A673 (cell line): ENCODE data around the gene STXBP4.

Source experiments
- EZH2 ChIP-seq: fragments of 200-600 bp; sonication (generic); IDR thresholded peaks from 2 replicates; pipeline ENCODE4 v1.6.1; 2017; ENCODE audit warnings: borderline replicate concordance, low read depth, mild to moderate bottlenecking, mixed read lengths, antibody characterized with exemption, low read length; ENCODE audit not compliant: poor library complexity, severe bottlenecking
- TF ChIP-seq, protein P1 (sequence below): fragments of 300-800, 200-600 bp; sonication (generic); conservative IDR thresholded peaks from 2 replicates; pipeline ENCODE4 v1.5.1; 2017; ENCODE audit warnings: low read depth, mild to moderate bottlenecking, antibody characterized with exemption, low read length, moderate library complexity, mixed read lengths

GRCh38 chr17:55053855-55054254 is 85.3 kb downstream of the STXBP4 start:
- TF ChIP-seq, protein P1, sequence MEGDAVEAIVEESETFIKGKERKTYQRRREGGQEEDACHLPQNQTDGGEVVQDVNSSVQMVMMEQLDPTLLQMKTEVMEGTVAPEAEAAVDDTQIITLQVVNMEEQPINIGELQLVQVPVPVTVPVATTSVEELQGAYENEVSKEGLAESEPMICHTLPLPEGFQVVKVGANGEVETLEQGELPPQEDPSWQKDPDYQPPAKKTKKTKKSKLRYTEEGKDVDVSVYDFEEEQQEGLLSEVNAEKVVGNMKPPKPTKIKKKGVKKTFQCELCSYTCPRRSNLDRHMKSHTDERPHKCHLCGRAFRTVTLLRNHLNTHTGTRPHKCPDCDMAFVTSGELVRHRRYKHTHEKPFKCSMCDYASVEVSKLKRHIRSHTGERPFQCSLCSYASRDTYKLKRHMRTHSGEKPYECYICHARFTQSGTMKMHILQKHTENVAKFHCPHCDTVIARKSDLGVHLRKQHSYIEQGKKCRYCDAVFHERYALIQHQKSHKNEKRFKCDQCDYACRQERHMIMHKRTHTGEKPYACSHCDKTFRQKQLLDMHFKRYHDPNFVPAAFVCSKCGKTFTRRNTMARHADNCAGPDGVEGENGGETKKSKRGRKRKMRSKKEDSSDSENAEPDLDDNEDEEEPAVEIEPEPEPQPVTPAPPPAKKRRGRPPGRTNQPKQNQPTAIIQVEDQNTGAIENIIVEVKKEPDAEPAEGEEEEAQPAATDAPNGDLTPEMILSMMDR: peak; percentile 73
- no peak for TF ChIP-seq EZH2
